ENCODE data around the gene RNF40.
"Not testable (repeated sequence)": the region's sequence is repeated elsewhere in the genome, so short reads cannot be mapped to it uniquely, and the experiment has no call there.

The RNF40 gene

DNA sequence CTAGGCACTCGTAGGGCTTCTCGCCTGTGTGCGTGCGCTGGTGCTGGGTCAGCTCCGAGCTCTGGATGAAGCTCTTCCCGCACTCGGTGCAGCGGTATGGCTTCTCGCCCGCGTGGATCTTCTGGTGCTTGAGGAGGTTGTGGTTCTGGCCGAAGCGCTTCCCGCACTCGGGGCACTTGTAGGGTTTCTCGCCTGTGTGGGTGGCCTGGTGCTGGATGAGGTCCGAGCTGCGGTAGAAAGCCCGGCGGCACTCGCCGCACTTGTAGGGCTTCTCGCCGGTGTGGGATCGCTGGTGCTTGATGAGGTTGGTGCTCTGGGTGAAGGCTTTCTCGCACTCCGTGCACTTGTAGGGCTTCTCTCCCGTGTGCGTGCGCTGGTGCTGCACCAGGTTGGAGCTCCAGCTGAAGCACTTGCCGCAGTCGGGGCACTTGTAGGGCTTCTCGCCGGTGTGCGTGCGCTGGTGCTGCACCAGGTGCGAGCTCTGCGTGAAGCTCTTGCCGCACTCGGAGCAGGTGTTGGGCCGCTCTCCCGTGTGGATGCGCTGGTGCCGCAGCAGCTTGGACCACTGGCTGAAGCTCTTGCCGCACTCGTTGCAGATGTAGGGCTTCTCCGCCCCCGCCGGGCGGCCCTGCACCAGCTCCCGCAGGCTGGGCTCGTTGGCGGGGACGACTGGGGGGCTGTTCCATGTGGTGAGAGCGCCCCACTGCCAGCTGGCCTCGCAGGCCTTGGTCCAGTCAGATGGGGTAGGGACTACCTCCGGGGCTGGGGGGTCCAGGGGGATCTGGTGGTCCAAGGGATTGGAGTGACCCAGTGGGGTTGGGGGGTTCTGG, 21.4 kb downstream of the RNF40 start:
- no peak for DNase-seq

GRCh38 chr16:30784215-30784614, 22.1 kb downstream of the RNF40 start:
- no peak for DNase-seq

- DNase-seq = no peak
Observed at GRCh38 chr16:30785126-30786106, 23.3 kb downstream of the RNF40 start.

- peak; percentile 26 for DNase-seq
Observed at GRCh38 chr16:30786115-30786935, 24.2 kb downstream of the RNF40 start.

GRCh38 chr16:30786936-30787612, 25.0 kb downstream of the RNF40 start, which contains the start of gene ZNF629:
ZNF629 (minus strand) TSS chr16:30787205; CDS start chr16:30784482, 2,723 bp downstream.
- DNase-seq = peak; percentile 20

GRCh38 chr16:30787613-30788378, 25.7 kb downstream of the RNF40 start:
- DNase-seq = peak; percentile 5

DNA sequence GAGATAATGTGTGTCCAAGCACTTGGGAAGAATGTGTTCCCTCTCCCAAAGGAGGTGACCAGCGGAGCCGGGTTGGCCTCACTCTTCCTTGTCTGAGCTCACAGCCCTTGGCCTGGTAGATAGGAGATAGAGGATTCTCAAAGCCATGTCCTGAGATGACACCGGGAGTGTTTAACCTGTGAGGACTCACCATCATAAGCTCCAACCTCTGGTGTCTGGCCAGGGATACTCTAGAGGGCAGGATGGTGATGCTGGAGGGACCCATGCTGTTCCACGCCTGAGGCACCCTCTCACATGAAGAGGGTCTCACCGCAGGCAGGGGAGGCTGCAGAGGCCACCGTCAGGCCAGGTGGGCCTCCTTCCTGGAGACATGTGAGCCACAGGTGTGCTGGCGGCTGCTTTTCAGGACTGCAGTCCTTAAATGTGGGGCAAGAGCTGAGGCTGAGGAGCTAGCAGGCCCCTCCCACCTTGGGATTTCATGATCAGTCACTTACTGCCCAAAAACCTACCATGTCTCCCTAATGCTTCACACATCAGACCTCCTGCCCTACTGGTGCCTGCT, 31.5 kb downstream of the RNF40 start:
- no peak for DNase-seq

DNA sequence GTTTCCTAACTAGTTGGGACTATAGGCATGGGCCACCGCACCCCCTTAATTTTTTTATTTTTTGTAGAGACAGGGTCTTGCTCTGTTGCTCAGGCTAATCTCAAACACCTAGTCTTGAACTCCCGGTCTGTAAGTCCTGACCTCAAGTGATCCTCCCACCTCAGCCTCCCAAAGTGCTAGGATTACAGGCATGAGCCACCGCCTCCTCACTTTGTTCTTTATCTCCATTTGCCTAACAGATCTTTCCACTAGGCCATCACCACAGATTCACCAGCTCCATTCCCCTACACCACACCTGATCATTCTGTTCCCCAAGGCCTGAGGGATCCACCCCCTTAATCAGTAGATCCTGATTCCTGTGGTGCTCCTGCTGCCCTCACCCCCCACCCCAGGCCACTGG, 32.5 kb downstream of the RNF40 start:
- DNase-seq = no peak

DNA sequence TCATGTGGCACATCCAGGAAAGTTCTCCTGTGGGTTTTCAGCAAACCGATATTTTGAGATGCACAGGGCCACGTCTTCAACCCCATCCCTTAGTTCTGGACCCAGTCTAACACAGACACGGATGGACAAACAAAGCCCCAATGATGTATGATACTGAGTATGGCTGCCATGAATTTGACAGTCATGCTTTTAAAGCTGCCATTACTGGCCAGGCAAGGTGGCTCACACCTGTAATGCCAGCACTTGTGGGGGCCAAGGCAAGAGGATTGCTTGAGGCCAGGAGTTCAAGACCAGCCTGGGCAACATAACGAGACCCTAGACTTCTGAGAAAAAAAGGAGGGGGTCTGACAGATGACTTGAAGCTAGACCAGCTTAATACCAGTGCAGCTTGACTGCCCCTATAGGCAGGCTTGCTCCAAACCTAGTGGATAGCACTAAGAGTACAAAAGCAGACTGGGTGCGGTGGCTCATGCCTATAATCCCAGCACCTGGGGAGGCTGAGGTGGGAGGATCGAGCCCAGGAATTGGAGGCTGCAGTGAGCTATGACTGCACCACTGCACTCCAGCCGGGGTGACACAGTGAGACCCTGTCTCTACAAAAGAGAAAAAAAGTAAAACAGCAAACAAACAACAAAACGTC, 35.7 kb downstream of the RNF40 start:
- no peak for DNase-seq

- no peak for DNase-seq
Observed at GRCh38 chr16:30802936-30803335, 40.8 kb downstream of the RNF40 start.

- no peak for DNase-seq
Observed at GRCh38 chr16:30805056-30805369, 42.9 kb downstream of the RNF40 start.

GRCh38 chr16:30805370-30806169, 43.4 kb downstream of the RNF40 start:
- peak; percentile 74 for DNase-seq

DNA sequence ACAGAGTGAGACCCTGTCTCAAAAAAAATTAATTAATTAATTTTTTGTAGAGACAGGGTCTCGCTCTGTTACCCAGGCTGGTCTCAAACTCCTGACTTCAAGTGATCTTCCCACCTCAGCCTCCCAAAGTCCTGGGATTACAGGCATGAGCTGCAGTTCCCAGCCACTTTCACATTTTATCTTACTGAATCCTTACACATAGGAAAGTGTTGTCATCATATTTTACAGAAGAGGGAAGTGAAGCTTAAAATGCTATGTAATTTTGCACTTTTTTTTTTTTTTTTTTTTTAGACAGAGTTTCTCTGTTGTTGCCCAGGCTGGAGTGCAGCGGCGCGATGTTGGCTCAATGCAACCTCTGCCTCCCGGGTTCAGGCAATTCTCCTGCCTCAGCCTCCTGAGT, 46.0 kb downstream of the RNF40 start:
- no peak for DNase-seq

GRCh38 chr16:30808890-30809426, 46.8 kb downstream of the RNF40 start:
- DNase-seq = not testable (repeated sequence)

DNA sequence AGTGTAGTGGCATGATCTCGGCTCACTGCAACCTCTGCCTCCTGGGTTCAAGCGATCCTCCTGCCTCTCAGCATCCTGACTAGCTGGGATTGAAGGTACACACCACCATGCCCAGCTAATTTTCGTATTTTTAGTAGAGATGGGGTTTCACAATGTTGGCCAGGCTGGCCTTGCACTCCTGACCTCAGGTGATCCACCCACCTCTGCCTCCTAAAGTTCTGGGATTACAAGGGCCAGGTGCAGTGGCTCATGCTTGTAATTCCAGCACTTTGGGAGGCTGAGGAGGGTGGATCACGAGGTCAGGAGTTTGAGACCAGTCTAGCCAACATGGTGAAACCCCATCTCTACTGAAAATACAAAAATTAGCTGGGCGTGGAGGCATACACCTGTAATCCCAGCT, 47.6 kb downstream of the RNF40 start:
- not testable (repeated sequence) for DNase-seq

DNA sequence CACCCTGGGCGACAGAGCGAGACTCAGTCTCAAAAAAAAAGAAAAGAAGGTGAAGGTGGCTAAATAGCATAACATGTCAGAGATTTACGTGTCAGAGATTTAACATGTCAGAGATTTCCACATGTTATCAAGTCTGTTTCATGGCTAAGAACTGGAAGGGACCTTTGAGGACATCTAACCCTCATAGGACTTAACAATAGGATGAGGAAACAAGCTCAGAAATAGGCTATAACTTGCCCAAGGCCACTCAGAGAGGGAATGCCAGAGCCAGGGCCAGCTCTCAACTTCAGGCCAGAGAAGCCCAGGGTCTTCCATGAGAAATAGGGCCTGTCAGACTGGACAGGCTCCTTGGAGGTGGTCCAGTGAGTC, 51.7 kb downstream of the RNF40 start:
- no peak for DNase-seq

DNA sequence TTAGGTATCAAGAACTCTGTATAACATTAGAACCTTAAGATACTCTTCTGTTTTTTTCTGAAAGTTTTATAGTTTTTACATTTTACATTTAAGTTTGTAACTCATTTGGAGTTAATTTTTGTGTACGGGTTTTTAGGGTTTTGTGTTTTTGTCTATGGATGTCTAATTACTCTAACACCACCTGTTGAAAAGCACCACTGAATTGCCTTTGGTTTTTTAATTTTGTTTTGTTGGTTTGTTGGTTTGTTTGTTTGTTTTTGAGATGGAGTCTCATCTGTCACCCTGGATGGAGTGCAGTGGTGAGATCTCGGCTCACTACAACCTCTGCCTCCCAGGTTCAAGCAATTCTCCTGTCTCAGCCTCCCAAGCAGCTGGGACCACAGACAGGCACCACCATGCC, 54.6 kb downstream of the RNF40 start:
- no peak for DNase-seq

DNA sequence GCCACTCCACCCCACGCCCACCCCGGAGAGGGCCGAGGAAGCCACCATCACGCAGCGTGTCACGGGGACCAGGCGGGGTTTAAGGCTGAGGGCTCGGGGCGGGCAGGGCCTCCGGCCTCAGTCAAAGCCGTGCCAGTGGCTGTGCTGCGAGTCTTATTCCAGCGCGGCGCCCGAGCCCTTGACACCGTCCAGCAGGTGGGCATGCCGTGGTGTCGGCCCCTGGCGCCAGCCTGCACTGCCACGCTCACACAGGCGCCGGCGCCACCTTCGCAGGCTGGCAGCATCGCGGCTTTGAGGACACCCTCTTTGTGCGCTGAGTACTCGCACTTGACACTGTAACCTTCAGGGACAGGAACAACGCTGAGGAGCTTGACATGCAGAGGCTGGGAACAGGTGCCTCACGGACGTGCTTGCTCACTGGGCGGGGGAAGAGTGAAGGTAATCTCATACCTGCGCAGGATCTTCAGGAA, 58.9 kb downstream of the RNF40 start:
- no peak for DNase-seq

- DNase-seq = not testable (repeated sequence)
Observed at GRCh38 chr16:30821441-30821840, 59.3 kb downstream of the RNF40 start.
